ENCODE results near the gene MYO18B. TPM values are rescaled to one million over a fixed set of nuclear protein-coding genes. Genes with fewer than 3 reads are reported as not detected.

Gene MYO18B
- total RNA-seq, 1 experiment from 2014 or later: 0.05 TPM

- Histone ChIP-seq H3K27ac (ENCODE audit: low read depth, low read length) (no peak overlapping the region), H3K27me3 (ENCODE audit: insufficient read depth, low read length) (peaks cover 7% of the 10 kb centered on the region; the same call in 1 of the 2 replicates), H3K9ac (ENCODE audit: low read length) (no peak overlapping the region), H3K79me2 (ENCODE audit: insufficient read depth, low read length) (no peaks in the 10 kb centered on the region), H4K20me1 (ENCODE audit: insufficient read depth) (no peaks in the 10 kb centered on the region), H3K4me1 (ENCODE audit: control insufficient read depth in 1 of 2, insufficient read depth in 2 of 2, low read length in 2 of 2) (no peaks in the 10 kb centered on the region), H2AFZ (ENCODE audit: low read depth, low read length, poor library complexity, severe bottlenecking) (no peak overlapping the region), H3K36me3 (ENCODE audit: control insufficient read depth in 1 of 2, insufficient read depth in 2 of 2, low read length in 2 of 2) (no peaks in the 10 kb centered on the region), H3K9me3 (ENCODE audit: control insufficient read depth in 1 of 2, insufficient read depth in 1 of 2, low read depth in 1 of 2, low read length in 2 of 2) (no peaks in the 10 kb centered on the region), H3K9me2 (ENCODE audit: insufficient read depth) (no peaks in the 10 kb centered on the region), H3K4me3 (replicated peaks in 1 of 2; ENCODE audit: low read depth in 1 of 2, low read length in 2 of 2) (no peak overlapping the region), H3K4me2 (ENCODE audit: low read length) (no peak overlapping the region)
- BruUV-seq (replicated peaks): no TSS peak
- ATAC-seq: no peak
- DNase-seq (ENCODE audit: low read depth, low spot score): no peak
- ChIA-PET RAD21 (ENCODE audit: low non-redundant PET in 1 of 2, low total read pairs in 2 of 2, uncharacterized antibody in 2 of 2, unreplicated experiment in 2 of 2) (no interaction called here), CTCF (no interaction called here), POLR2A (no interaction called here)
- intact Hi-C loops (cut with micrococcal nuclease): loop anchor here (10.0 kb wide), 1 partner anchor 59 kb away; no protein-coding TSS in a partner anchor
- TF ChIP-seq RAD21 (IDR thresholded peaks at IDR 0.05; ENCODE audit: low read depth) (no peak), JUND (IDR thresholded peaks at IDR 0.05) (no peak), POLR2AphosphoS5 (IDR thresholded peaks at IDR 0.05; ENCODE audit: low read depth, low read length) (no peak), CTCF (IDR thresholded peaks at IDR 0.05 in 2 of 3, conservative IDR thresholded peaks at IDR 0.05 in 1 of 3; ENCODE audit: borderline replicate concordance in 1 of 3, insufficient read depth in 1 of 3, low read depth in 2 of 3, low read length in 2 of 3) (no peak), YY1 (IDR thresholded peaks at IDR 0.05; ENCODE audit: extremely low read depth, insufficient replicate concordance, low read depth, low read length) (no peak), SRF (IDR thresholded peaks at IDR 0.05; ENCODE audit: low read depth) (no peak), EZH2 (IDR thresholded peaks at IDR 0.05) (no peak), ELF1 (IDR thresholded peaks at IDR 0.05; ENCODE audit: borderline replicate concordance, low read depth) (no peak), TCF7L2 (IDR thresholded peaks at IDR 0.05; ENCODE audit: borderline replicate concordance, extremely low read depth, insufficient read depth, insufficient read length) (no peak), ZNF274 (IDR thresholded peaks at IDR 0.05; ENCODE audit: low read depth, low read length) (no peak), CEBPB (IDR thresholded peaks at IDR 0.05; ENCODE audit: low read depth) (no peak)
- TF ChIP-seq, protein P1, sequence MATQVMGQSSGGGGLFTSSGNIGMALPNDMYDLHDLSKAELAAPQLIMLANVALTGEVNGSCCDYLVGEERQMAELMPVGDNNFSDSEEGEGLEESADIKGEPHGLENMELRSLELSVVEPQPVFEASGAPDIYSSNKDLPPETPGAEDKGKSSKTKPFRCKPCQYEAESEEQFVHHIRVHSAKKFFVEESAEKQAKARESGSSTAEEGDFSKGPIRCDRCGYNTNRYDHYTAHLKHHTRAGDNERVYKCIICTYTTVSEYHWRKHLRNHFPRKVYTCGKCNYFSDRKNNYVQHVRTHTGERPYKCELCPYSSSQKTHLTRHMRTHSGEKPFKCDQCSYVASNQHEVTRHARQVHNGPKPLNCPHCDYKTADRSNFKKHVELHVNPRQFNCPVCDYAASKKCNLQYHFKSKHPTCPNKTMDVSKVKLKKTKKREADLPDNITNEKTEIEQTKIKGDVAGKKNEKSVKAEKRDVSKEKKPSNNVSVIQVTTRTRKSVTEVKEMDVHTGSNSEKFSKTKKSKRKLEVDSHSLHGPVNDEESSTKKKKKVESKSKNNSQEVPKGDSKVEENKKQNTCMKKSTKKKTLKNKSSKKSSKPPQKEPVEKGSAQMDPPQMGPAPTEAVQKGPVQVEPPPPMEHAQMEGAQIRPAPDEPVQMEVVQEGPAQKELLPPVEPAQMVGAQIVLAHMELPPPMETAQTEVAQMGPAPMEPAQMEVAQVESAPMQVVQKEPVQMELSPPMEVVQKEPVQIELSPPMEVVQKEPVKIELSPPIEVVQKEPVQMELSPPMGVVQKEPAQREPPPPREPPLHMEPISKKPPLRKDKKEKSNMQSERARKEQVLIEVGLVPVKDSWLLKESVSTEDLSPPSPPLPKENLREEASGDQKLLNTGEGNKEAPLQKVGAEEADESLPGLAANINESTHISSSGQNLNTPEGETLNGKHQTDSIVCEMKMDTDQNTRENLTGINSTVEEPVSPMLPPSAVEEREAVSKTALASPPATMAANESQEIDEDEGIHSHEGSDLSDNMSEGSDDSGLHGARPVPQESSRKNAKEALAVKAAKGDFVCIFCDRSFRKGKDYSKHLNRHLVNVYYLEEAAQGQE (IDR thresholded peaks at IDR 0.05; ENCODE audit: low read depth): no peak
Observed at GRCh38 chr22:26033586-26033985, 291.6 kb downstream of the MYO18B start.
